NCI-H1436 (cell line): ENCODE measurements around the gene CST6.
A peak's percentile ranks its signal among the peaks of the same experiment; 100 is the strongest.
"Not testable (repeated sequence)": the region's sequence is repeated elsewhere in the genome, so short reads cannot be mapped to it uniquely, and the experiment has no call there.

Source experiments
- DNase-seq: peaks from one replicate; lab custom pipeline; 2025; lab: John Stamatoyannopoulos, UW

CST6 gene

GRCh38 chr11:65987336-65987735 is 24.5 kb upstream of the CST6 start:
- no peak for DNase-seq

DNA sequence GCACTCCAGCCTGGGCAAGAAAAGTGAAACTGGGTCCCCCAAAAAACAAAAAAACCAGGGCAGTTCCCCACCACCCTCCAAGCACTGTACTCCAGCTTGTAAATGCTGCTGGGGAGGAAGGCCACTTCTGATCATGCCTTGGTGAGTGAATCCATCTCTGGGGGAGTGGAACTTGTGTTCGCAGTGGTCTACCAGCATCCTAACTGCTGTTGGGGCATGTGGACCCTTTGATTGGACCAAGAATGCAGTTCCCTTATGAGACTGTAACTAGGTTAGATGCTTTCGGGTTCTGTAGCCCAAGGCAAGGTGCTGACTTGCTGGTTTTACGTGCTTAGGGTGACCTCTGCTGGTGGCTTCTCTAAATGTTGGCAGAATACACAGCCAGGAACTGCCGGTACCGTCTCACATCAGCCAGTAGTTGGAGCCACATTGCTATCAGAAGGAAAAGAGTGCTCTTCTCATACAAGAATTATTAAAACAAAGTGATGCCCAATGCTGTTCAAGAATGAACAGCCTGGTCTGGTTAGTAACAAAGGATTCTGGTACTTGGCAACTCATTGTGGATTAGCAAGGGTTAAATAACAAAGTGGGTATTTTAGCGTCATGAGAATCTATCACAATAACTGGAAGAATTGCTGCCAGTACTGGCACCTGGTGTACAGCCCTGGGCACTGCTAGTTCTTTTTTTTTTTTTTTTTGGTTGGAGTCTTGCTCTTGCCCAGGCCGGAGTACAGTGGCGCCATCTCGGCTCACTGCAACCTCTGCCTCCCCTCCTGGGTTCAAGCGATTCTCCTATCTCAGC is 22.8 kb upstream of the CST6 start:
- DNase-seq, result peak; percentile 88

- DNase-seq, result no peak
These were observed 19.8 kb upstream of the CST6 start for GRCh38 chr11:65992056-65992455.

GRCh38 chr11:65997286-65997685 is 14.5 kb upstream of the CST6 start:
- no peak for DNase-seq

GRCh38 chr11:66001942-66002647 is 9.7 kb upstream of the CST6 start, which contains the start of the genes BANF1 and EIF1AD:
Gene BANF1, plus strand, starts transcription at chr11:66002503. Its CDS starts 748 bp downstream, at chr11:66003251.
Gene EIF1AD, minus strand, starts transcription at chr11:66002157. Its CDS starts 1,768 bp downstream, at chr11:66000389.
- DNase-seq, result peak; percentile 95

DNA sequence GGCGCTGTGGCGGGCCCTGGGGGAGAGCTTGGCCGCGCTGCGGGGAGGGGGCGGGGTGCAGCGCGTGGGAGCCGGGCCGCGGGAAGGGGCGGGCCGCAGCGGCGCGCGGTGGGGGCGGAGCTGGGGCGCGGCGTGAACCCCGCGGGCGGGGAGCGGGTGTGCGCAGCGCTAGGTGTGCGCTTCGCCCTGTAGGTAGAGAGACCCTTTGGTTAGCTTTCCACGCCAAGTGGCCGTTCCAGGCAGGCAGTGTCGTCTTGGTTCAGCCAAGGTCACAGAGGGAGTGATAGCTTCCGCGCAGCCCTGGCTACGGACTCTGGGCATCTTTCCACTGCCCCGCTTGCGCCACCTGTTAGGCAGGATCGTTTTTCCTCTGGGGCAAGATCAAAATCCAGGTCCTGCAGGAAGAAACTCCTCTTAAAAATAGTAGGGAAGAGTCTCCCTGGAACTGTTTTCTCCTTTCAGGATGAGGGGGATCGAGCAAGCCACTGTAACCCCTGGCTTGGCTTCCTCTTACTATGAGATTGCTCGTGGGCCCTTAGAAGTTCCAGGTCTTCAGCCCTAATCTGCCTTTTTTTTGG is 9.1 kb upstream of the CST6 start:
- peak; percentile 69 for DNase-seq

GRCh38 chr11:66003291-66003690 is 8.5 kb upstream of the CST6 start:
- no peak for DNase-seq

DNA sequence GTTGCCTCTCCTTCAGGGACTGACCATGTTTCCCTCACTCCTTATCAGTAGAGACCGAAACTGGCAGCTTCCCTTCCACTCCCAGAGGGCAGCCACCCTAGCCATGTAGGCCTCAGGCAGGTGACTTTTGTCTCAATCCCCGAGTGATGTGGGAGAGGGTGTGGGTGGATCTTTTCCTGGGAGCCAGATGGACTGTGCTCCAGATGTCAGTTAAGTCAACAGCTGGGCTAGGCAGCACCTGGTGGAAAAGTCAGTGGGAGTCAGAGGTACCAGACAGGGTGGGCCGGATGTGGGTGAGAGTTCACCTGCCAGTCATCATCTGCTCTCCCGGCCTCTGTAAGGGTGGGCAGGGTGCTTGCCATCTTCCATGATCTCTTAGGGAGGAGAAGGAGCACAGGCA is 7.6 kb upstream of the CST6 start:
- no peak for DNase-seq

GRCh38 chr11:66006134-66006890 is 5.5 kb upstream of the CST6 start:
- DNase-seq, result no peak

- no peak for DNase-seq
These were observed 5.0 kb upstream of the CST6 start for GRCh38 chr11:66006891-66007176.

- no peak for DNase-seq
These were observed 4.6 kb upstream of the CST6 start for GRCh38 chr11:66007201-66007634.

- no peak for DNase-seq
These were observed 3.7 kb upstream of the CST6 start for GRCh38 chr11:66008095-66008467.

DNA sequence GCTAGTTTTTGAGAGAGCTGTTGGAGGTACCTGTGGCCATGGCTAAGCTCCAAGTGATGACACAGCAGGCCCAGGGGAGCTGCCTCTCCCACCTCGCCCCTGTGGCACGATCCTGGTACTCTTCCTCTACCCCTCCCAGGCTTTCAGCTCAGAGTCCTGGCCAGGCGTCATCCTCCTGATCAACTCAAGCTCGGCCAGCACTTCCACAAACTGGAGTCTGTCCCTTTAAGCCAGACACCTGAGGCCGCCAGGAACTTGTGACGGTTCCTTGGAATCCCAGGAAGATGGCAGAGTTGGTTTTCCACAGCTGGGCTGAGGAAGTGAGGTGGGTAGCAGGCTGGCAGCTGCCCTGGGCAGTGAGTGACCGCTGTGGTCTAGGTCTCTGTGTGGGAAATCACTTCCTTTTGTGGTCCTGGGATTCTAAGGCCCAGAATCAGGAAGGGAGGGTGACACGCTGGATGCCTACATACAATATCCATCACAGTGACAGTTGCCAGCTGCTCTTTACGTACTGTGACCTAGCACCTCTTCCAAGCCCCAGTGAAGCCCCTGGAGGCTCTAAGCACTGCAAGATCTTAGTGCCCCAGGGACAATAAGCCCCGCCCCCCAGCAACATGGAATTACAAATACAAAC is 3.2 kb upstream of the CST6 start:
- no peak for DNase-seq

DNA sequence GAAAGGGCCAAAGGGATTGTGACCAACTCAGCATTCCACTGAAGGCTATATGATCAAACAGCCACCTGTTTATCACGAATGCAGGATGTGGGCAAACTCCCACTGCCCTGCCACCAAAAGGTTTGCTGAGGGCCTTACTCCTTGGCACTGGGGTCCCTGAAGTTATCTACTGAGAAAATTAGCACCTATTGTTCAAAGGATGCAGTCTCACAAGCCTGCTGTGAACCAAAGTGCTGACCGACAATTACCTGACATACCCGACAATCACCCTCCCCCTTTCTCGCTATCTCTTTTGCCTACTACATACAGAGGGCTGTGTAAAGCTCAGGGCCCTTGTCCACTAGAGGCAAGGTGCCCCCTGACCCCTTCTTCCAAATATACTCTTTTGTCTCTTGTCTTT is 1.8 kb upstream of the CST6 start:
- not testable (repeated sequence) for DNase-seq

GRCh38 chr11:66011239-66011784 is 496 bp upstream of the CST6 start:
- no peak for DNase-seq

- no peak for DNase-seq
These were observed 650 bp downstream of the CST6 start for GRCh38 chr11:66012371-66012945.

GRCh38 chr11:66012946-66013761 is 1.3 kb downstream of the CST6 start:
- DNase-seq, result no peak

DNA sequence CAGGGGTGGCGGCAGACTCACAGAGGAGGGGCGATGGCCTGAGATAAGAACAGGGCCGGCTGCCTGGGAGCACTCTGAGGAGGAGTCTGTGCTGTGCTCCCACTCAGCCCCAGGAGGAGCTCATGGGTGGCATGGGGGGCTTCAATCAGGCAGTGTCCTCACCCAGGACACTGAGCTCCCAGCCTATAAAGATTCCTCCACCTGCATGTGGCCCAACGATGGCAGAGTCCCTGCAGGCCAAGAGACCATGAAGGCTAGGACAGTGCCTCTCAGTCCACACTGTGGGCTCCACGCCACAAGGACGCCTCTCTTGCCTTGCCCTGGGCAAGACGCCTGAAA is 1.9 kb downstream of the CST6 start:
- no peak for DNase-seq

GRCh38 chr11:66014804-66015453 is 3.1 kb downstream of the CST6 start:
- DNase-seq, result no peak

DNA sequence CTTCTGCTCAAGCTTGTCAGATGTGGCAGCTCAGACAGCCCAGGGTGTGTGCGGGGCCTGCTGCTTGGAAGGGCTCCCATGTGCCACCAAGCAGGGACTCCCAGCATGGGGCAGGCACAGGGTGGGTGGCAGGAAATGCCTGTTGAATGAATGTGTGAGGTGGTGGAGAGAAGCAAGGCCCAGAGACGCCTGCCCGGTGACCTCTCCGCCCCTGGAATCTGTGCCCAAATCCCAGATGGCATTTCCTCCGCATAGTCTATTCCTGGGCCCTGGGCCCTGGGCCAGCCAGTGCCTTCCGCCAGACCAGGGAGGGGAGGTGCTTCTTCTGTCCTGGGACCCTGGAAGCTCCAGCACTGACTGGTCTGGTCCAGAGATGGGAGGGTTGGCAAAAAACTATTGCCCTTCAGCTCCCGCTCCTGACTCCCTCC is 3.7 kb downstream of the CST6 start:
- DNase-seq, result no peak
